GM19395 (cell line): ENCODE data around the gene ZNF554.
A peak's percentile ranks its signal among the peaks of the same experiment; 100 is the strongest.

Experiments
- ATAC-seq: cut with Tn5 transposase; IDR thresholded peaks from one replicate; pipeline ENCODE4 v1.9.1; 2021; ENCODE audit warnings: mild to moderate bottlenecking, moderate library complexity; ENCODE audit not compliant: unreplicated experiment

ZNF554 gene

DNA sequence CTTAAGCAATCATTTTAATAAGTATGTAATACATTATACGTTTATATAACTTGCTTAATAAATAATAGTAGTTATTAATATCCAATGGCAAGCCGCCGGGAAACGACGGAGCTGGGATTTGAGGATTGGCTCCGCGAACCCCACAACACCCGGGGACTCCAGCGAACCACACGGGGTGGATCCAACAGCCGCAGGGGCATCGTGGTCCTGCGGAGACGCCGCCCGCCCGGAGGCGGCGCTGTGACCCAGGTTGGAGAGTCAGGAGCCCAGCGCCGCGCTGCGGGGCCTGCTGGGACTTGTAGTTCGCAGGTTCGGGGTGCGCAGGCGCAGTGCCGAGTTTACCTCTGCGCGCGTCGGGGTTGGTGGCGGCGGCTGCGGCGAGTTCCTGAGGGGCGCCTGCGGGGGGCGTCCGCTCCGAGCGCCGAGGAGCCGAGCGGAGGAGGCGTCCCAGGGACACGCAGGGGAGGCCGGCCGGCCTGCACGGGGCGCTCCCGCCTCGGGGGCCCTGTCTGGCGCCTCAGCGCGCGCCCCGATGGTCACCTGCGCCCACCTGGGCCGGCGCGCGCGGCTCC lies at the start of gene ZNF554:
TSS of gene ZNF554 (plus strand) at position 329 of the 572 bp plus-strand sequence. CDS start at position 533, 204 bp downstream.
- peak; percentile 78 for ATAC-seq

- ATAC-seq: no peak
Measured at GRCh38 chr19:2770055-2771013, 49.3 kb upstream of the ZNF554 start.

DNA sequence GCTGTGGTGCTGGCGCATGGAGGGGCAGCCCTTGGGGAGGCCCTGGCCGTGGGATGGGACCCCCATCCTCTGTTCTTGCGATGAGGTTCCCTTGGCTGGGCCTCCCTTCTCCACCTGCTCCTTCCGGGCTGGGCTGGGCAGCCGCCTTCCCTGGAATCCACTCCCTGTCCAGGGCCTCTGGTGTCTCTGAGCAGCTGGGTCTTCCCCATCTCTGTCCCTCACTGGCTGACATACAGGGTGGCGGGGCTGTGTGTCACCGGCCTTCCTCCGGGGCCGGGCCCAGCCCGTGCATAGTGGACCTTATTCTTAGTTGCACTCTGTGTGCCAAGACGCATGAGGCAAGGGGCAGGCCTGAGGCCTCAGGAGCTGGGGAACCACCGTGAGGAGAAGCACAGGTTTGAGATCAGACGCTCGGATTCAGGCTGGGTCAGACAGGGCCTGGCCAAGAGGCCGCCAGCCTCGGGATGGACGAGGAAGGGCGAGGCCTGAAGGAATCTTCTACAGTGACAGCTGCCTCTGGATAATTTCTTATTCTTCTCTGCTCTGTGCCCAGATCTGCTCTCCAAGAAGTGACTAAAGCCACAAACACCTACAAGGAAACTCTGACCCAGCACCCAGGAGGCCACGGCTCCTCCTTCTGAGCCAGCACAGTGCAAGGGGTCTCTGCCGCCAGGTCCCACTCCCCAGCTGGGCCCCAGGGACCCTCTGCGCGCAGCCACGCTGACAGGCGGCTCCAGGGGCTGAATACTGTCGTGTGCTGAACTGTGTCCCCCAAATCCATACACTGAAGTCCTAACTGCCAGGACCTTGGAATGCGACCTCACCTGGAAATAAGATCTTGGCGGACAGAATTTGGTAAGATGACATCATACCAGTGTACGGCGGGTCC lies 47.6 kb upstream of the ZNF554 start:
- no peak for ATAC-seq

DNA sequence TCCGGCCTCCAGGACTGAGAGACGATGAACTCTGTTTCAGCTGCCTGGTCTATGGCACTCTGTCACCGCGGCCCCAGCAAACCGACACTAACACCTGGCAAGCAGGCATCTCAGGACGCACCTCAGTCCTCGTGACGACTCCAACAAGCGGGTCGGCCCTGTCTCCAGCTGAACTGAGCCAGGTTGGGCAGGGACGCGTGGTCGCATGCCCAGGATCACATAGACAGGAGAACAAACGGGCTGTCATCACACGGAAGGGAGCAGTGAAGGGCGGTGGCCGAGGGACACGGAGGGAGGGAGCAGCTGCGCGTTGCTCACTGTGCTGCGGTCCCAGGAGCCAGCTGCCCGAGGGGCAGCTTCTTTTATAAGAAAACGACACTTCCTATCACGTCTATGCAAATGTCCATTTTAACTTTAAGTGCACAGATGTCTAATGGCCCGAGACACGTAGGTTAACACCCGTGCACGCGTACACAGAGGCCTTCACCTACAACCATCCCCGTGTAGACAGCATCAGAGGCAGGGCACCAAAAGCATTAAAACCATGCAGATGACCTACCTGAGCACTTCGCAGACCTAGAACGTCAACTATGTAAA lies 45.5 kb upstream of the ZNF554 start:
- no peak for ATAC-seq

- ATAC-seq: no peak
Measured at GRCh38 chr19:2774953-2775555, 44.6 kb upstream of the ZNF554 start.

GRCh38 chr19:2775556-2776430 lies 43.9 kb upstream of the ZNF554 start:
- no peak for ATAC-seq

- ATAC-seq: no peak
Measured at GRCh38 chr19:2777952-2778683, 41.5 kb upstream of the ZNF554 start.

- no peak for ATAC-seq
Measured at GRCh38 chr19:2779121-2779740, 40.4 kb upstream of the ZNF554 start.

- no peak for ATAC-seq
Measured at GRCh38 chr19:2780284-2780683, 39.4 kb upstream of the ZNF554 start.

GRCh38 chr19:2782329-2782935 lies 37.2 kb upstream of the ZNF554 start:
- ATAC-seq: no peak

GRCh38 chr19:2782936-2783780 lies 36.5 kb upstream of the ZNF554 start, which contains the start of gene SGTA:
Gene SGTA, minus strand, starts transcription at chr19:2783273. Its CDS starts 14,205 bp downstream, at chr19:2769068.
- ATAC-seq: peak; percentile 72

- ATAC-seq: no peak
Measured at GRCh38 chr19:2783781-2784145, 35.9 kb upstream of the ZNF554 start.

DNA sequence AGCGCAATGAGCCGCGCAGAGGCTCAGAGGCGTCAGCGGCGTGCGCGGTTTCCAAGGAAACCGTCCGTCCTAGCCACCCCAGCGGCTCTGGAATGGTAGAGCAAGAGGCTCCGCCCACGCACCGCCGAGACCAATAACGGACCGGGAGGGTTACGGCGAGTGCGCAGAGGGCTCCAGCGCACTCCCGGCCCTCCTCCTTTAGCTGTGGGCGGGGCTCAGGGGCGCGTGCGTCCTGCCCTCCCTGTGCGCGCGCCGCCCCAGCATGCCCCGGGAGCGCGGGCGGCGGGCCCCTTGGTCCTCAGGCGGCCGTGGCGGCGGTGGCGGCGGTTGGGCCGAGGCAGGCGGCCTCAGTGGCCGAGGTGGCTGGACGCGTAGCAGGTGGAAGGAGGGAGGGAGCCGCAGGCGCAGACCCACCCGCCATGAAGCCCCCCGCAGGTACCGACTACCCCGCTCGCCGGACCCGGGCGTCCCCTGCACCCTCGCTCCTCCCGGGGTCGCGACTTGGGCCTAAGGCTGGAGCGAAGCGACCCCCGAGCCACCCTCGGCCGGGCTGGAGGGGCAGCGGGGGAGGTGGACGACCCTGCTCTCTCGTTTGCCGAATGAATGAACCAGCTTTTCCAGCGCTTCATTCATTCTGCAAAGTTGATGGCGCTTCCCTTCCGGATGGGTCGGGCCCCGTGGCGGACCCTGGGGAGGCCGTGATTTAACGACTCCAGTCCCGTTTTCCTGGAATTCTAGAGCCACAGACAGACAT lies 34.2 kb upstream of the ZNF554 start, which contains the start of gene THOP1:
TSS of gene THOP1 (plus strand) at position 260 of the 754 bp plus-strand sequence. CDS start at position 420, 160 bp downstream.
- peak; percentile 51 for ATAC-seq

GRCh38 chr19:2787115-2787514 lies 32.6 kb upstream of the ZNF554 start:
- ATAC-seq: no peak

- no peak for ATAC-seq
Measured at GRCh38 chr19:2788237-2788636, 31.4 kb upstream of the ZNF554 start.

- ATAC-seq: no peak
Measured at GRCh38 chr19:2790194-2790556, 29.5 kb upstream of the ZNF554 start.
